Measurements from ENCODE around the gene ATIC.

GRCh38 chr2:215262303-215262702, 49.6 kb upstream of the ATIC start:
- TF ChIP-seq JAZF1 (CRISPR knock-in tag; IDR thresholded peaks at IDR 0.05) (no peak), ELF4 (CRISPR knock-in tag; IDR thresholded peaks at IDR 0.05; ENCODE audit: low read depth) (no peak), CTCF (IDR thresholded peaks at IDR 0.05) (no peak), ZNF232 (CRISPR knock-in tag; IDR thresholded peaks at IDR 0.05) (no peak), TP53 (CRISPR knock-in tag; IDR thresholded peaks at IDR 0.05) (no peak), ARID4B (CRISPR knock-in tag; IDR thresholded peaks at IDR 0.05; ENCODE audit: borderline replicate concordance) (no peak)
